GM12801 (cell line): ENCODE measurements around the gene BCL6B.

ENCODE experiments used
- CTCF ChIP-seq: IDR thresholded peaks from one replicate; pipeline ENCODE4 v1.5.1; 2011; ENCODE audit warnings: control low read depth; ENCODE audit not compliant: insufficient read length; ENCODE audit errors: extremely low read depth

BCL6B gene

GRCh38 chr17:7019367-7019766, 3.5 kb upstream of the BCL6B start:
- no peak for TF ChIP-seq CTCF

- TF ChIP-seq CTCF = no peak
These were observed 2.9 kb upstream of the BCL6B start for GRCh38 chr17:7019839-7020519.

DNA sequence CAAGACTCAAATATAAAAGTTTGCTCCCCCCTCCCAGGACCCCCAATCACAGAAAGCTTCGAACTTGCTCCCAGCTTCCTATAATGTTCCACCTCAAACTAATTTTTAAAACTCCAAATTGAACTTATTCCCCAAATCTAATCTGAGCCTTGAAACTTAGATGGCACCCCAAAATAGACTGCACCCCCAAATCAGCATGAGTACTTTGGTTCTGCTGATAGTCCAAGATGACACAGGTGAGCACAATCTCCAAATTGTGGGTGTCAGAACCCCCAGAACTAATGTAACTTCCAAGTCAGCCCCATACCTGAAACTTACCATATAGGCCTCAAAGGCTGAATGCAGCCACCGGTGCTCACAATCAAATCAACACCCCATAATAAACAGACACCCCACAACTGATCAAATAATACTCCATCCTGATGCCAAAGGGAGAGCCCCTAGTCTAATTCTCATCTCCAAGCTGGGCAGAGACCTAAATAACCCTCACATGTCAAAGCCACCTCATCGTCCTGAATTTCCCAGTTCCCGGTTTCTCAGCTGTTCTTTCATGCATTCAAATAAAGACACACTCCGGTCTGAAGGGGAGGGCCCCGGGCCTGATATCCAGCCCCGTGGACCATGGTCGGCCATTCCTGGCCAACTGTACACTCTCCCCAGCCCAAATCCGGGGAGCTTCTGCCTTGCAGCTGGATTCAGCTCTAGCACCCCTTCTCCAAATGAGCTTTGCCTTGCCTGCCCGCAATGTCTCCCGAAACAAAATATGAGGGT, 1.8 kb upstream of the BCL6B start:
- no peak for TF ChIP-seq CTCF

DNA sequence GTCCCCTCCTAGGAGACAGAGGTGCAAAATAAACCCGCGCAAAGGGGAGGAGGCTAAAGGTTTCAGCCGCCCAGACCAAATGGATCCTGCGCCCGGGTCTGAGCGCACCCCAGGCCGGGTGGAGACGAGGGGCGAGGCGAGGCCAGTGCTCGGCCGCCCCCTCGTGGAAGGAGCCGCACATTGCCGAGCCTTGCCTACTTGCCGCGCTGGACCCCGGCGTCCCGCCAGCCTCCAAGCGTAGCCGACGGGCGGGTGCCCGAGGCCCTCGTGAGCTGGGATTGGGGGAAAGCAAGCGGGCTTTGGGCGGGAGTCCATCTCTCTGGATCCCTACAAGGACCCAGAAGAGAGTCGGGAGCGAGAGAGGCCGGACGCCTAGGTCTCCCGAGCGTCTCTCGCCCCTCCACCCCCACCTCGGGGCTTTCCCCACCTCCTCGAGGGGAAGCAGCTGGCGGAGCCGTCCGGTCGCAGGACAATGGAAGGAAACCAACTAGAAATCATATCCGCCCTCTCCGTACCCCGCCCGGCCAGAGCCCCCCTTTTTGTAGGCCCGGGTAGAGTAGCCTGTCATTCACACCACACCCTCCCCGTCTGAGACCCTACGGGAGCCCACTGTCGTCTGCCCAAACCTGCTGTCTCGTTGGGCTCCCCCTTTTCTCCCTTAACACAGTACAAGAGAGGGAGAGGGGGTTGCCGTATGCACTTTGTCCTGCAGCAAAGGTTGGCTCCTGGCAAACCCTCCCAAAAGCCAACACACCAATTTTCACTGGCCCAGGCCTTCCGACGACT, 664 bp upstream of the BCL6B start:
- no peak for TF ChIP-seq CTCF

DNA sequence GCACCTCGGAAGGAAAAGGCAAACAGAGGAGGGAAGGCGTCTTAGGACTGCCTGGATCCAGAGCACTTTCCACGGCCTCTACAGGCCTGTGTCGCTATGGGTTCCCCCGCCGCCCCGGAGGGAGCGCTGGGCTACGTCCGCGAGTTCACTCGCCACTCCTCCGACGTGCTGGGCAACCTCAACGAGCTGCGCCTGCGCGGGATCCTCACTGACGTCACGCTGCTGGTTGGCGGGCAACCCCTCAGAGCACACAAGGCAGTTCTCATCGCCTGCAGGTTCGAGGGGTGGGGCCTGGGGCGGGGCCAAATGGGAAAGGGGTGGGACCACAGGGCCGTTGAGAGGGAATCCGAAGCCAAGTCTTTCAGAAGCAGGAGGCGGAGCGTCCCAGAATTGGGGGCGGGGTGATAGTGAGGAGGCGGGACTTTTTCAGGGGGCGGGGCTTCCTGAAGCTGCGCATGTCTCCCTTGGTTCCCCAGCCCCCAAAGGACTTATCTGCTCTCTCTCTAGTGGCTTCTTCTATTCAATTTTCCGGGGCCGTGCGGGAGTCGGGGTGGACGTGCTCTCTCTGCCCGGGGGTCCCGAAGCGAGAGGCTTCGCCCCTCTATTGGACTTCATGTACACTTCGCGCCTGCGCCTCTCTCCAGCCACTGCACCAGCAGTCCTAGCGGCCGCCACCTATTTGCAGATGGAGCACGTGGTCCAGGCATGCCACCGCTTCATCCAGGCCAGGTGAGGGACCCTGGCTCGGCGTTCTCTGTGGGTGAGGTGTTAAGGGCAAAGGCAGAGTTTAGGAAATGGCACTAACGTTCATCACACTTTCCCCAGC, 939 bp downstream of the BCL6B start:
- no peak for TF ChIP-seq CTCF

DNA sequence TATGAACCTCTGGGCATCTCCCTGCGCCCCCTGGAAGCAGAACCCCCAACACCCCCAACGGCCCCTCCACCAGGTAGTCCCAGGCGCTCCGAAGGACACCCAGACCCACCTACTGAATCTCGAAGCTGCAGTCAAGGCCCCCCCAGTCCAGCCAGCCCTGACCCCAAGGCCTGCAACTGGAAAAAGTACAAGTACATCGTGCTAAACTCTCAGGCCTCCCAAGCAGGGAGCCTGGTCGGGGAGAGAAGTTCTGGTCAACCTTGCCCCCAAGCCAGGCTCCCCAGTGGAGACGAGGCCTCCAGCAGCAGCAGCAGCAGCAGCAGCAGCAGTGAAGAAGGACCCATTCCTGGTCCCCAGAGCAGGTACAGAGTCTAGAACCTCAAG, 1.5 kb downstream of the BCL6B start:
- no peak for TF ChIP-seq CTCF
